Spinal cord (tissue), 10 donors: ENCODE measurements around the gene FAM193B. TPM values are rescaled to one million over a fixed set of nuclear protein-coding genes. Genes with fewer than 3 reads are reported as not detected.
"Not testable (repeated sequence)": the region's sequence is repeated elsewhere in the genome, so short reads cannot be mapped to it uniquely, and the experiment has no call there.

Source experiments
- DNase-seq, 6 donors: peaks; one replicate each; pipeline versions ENCODE4 v3.0.0 to v3.0.0-alpha.2; 2013 to 2015; ENCODE audit warnings: low spot score in 6 of 6, low read depth in 4 of 6
- H3K27ac ChIP-seq: one replicate; pipeline ENCODE4 v1.5.1; 2013; ENCODE audit warnings: low read depth, low read length, control low read depth
- H3K27me3 ChIP-seq: one replicate; pipeline ENCODE4 v1.6.1; 2013; ENCODE audit warnings: low read length; ENCODE audit not compliant: control insufficient read depth, insufficient read depth
- H3K36me3 ChIP-seq: one replicate; pipeline ENCODE4 v1.6.1; 2013; ENCODE audit warnings: low read length; ENCODE audit not compliant: control insufficient read depth, insufficient read depth
- H3K4me1 ChIP-seq: one replicate; pipeline ENCODE4 v1.6.1; 2013; ENCODE audit warnings: low read length; ENCODE audit not compliant: control insufficient read depth, insufficient read depth
- H3K4me3 ChIP-seq: one replicate; pipeline ENCODE4 v1.5.1; 2013; ENCODE audit warnings: low read depth, low read length, control low read depth
- H3K9me3 ChIP-seq: one replicate; pipeline ENCODE4 v1.6.1; 2013; ENCODE audit warnings: low read length; ENCODE audit not compliant: control insufficient read depth, insufficient read depth
- WGBS: methylation state at CpG from one replicate; pipeline ENCODE4 v1.1.5; 2013; ENCODE audit warnings: missing lambda C conversion rate; ENCODE audit not compliant: insufficient coverage; 5-methylcytosine and 5-hydroxymethylcytosine counted together
- polyA plus RNA-seq, 2 donors: library from polyadenylated mRNA; unstranded; fragments of 120-200 nt; gene quantifications; one replicate each; pipeline ENCODE4 v1.2.1, GENCODE V29; 2013; ENCODE audit not compliant: insufficient read length in 2 of 2
- total RNA-seq, 2 donors: library from RNA; depleted of rRNA in 1 of 2; stranded (reverse); fragments of 120-200 nt in 1 of 2; fragments of >200 nt in 1 of 2; gene quantifications; one replicate each; pipeline versions ENCODE4 v1.2.3 to v1.2.4, GENCODE V29; 2013 to 2014
- donor health status: healthy.

Gene FAM193B
- total and polyA plus RNA-seq, 4 donors, result 21.6 to 115 (median 75.4) TPM

GRCh38 chr5:177590406-177590805 is 36.0 kb upstream of the FAM193B start:
- no CpG with 5 or more reads among the region's 1 CpG for WGBS
- Histone ChIP-seq H3K4me1 (peaks cover 14% of the 10 kb centered on the region), H3K36me3 (peaks cover 20% of the 10 kb centered on the region), H3K4me3 (no peak overlapping the region), H3K9me3 (no peaks in the 10 kb centered on the region), H3K27ac (no peak overlapping the region), H3K27me3 (peaks cover 13% of the 10 kb centered on the region)
- DNase-seq, result no peak

GRCh38 chr5:177588413-177588909 is 34.1 kb upstream of the FAM193B start:
- Histone ChIP-seq H3K36me3 (peaks cover under 1% of the 10 kb centered on the region), H3K27ac (no peak overlapping the region), H3K27me3 (peaks cover 14% of the 10 kb centered on the region), H3K9me3 (no peaks in the 10 kb centered on the region), H3K4me1 (peaks cover 11% of the 10 kb centered on the region), H3K4me3 (no peak overlapping the region)
- DNase-seq, result no peak
- WGBS, result 45% methylated on average over 11 of the region's 13 CpGs

GRCh38 chr5:177578316-177578715 is 24.0 kb upstream of the FAM193B start:
- Histone ChIP-seq H3K4me1 (no peaks in the 10 kb centered on the region), H3K27me3 (peaks cover 2% of the 10 kb centered on the region), H3K4me3 (no peak overlapping the region), H3K9me3 (no peaks in the 10 kb centered on the region), H3K36me3 (no peaks in the 10 kb centered on the region), H3K27ac (no peak overlapping the region)
- 100% methylated on average over 1 of the region's 8 CpGs for WGBS
- no peak for DNase-seq

GRCh38 chr5:177576169-177576568 is 21.8 kb upstream of the FAM193B start:
- Histone ChIP-seq H3K4me3 (no peak overlapping the region), H3K27ac (no peak overlapping the region), H3K36me3 (no peaks in the 10 kb centered on the region), H3K4me1 (no peaks in the 10 kb centered on the region), H3K27me3 (peaks cover 2% of the 10 kb centered on the region), H3K9me3 (no peaks in the 10 kb centered on the region)
- 86% methylated on average over 7 of the region's 10 CpGs for WGBS
- no peak for DNase-seq

GRCh38 chr5:177575488-177575887 is 21.1 kb upstream of the FAM193B start:
- H3K9me3 ChIP-seq, result no peaks in the 10 kb centered on the region
- H3K4me1 ChIP-seq, result no peaks in the 10 kb centered on the region
- WGBS, result 56% methylated on average over 1 of the region's 1 CpG
- no peak overlapping the region for H3K4me3 ChIP-seq
- peaks cover 2% of the 10 kb centered on the region for H3K27me3 ChIP-seq
- no peak overlapping the region for H3K27ac ChIP-seq
- H3K36me3 ChIP-seq, result no peaks in the 10 kb centered on the region
- no peak for DNase-seq

- 86% methylated on average over 1 of the region's 2 CpGs for WGBS
- Histone ChIP-seq H3K36me3 (no peaks in the 10 kb centered on the region), H3K4me1 (no peaks in the 10 kb centered on the region), H3K9me3 (no peaks in the 10 kb centered on the region), H3K27ac (no peak overlapping the region), H3K27me3 (no peaks in the 10 kb centered on the region), H3K4me3 (no peak overlapping the region)
- DNase-seq, result no peak
Observed at GRCh38 chr5:177569894-177570293, 15.5 kb upstream of the FAM193B start.

- no peak for DNase-seq
- no peak overlapping the region for H3K27ac ChIP-seq
- H3K27me3 ChIP-seq, result no peaks in the 10 kb centered on the region
- no peak overlapping the region for H3K4me3 ChIP-seq
- no peaks in the 10 kb centered on the region for H3K4me1 ChIP-seq
- H3K36me3 ChIP-seq, result no peaks in the 10 kb centered on the region
- no peaks in the 10 kb centered on the region for H3K9me3 ChIP-seq
- 33% methylated on average over 3 of the region's 7 CpGs for WGBS
Observed at GRCh38 chr5:177568326-177568725, 14.0 kb upstream of the FAM193B start.

- H3K27ac ChIP-seq, result no peak overlapping the region
- 83% methylated on average over 3 of the region's 8 CpGs for WGBS
- no peaks in the 10 kb centered on the region for H3K9me3 ChIP-seq
- H3K36me3 ChIP-seq, result no peaks in the 10 kb centered on the region
- DNase-seq, result no peak
- no peak overlapping the region for H3K4me3 ChIP-seq
- H3K27me3 ChIP-seq, result no peaks in the 10 kb centered on the region
- H3K4me1 ChIP-seq, result no peaks in the 10 kb centered on the region
Observed at GRCh38 chr5:177565046-177565445, 10.7 kb upstream of the FAM193B start.

GRCh38 chr5:177559446-177559941 is 5.1 kb upstream of the FAM193B start:
- not testable (repeated sequence) for DNase-seq, H3K4me3 ChIP-seq, H3K36me3 ChIP-seq, H3K27ac ChIP-seq, H3K27me3 ChIP-seq, H3K9me3 ChIP-seq
- 9% methylated on average over 2 of the region's 8 CpGs for WGBS
- H3K4me1 ChIP-seq, result peaks cover 12% of the 10 kb centered on the region

- Histone ChIP-seq H3K4me3 (no peak overlapping the region), H3K4me1 (peaks cover 21% of the 10 kb centered on the region), H3K9me3 (no peaks in the 10 kb centered on the region), H3K27ac (no peak overlapping the region), H3K27me3 (no peaks in the 10 kb centered on the region), H3K36me3 (peaks cover 4% of the 10 kb centered on the region)
- 86% methylated on average over 1 of the region's 5 CpGs for WGBS
- DNase-seq, result no peak
Observed at GRCh38 chr5:177557796-177558195, 3.4 kb upstream of the FAM193B start.
